ENCODE results near the gene SORCS3. TPM values are rescaled to one million over a fixed set of nuclear protein-coding genes. Genes with fewer than 3 reads are reported as not detected.

SORCS3 gene
- total and polyA plus RNA-seq, 2 donors (not counting 1 experiment from before 2014, with no cell fraction given) = not detected

GRCh38 chr10:104895541-104895940, 254.5 kb downstream of the SORCS3 start:
- ATAC-seq (ENCODE audit: low read depth) (no peak), DNase-seq (no peak)

DNA sequence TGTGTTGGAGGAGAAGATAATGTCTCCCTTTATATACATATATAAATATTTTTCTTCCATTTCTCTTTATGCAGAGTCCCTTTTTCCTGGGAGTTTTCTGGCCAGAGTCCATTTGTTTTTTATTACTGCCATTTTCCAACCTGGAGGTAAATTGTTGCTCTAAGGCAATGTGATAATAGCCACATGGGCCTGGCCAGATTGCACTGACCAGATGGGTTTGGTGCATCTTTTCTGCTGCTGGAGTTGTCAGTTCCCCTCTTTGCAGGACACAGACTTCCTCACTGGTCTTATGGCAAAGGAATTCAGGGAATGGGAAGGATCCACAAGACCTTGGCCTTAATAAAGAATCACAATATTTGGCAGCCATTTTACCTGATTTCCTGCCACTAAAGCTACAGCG, 254.9 kb downstream of the SORCS3 start:
- intact Hi-C loops (cut with micrococcal nuclease) = no loop called here
- H4K20me1 ChIP-seq (ENCODE audit: control insufficient read depth, insufficient read depth, low read length, poor library complexity, severe bottlenecking) = no peaks in the 10 kb centered on the region

More at GRCh38 chr10:104895541-104895940, 254.5 kb downstream of the SORCS3 start:
- ChIA-PET CTCF (no interaction called here), POLR2A (no interaction called here)
- Histone ChIP-seq H3K27me3 (replicated peaks in 1 of 4; ENCODE audit: control extremely low read depth in 1 of 4, control insufficient read depth in 3 of 4, insufficient read depth in 4 of 4, low read length in 3 of 4) (no peaks in the 10 kb centered on the region), H3K4me3 (ENCODE audit: control extremely low read depth in 1 of 5, extremely low read depth in 1 of 5, insufficient read depth in 1 of 5, low read depth in 2 of 5, low read length in 4 of 5) (no peak overlapping the region), H3K4me2 (replicated peaks; ENCODE audit: low read depth, low read length, poor library complexity, severe bottlenecking) (no peak overlapping the region), H3K79me2 (ENCODE audit: control insufficient read depth, insufficient read depth, low read length) (no peaks in the 10 kb centered on the region), H2AFZ (ENCODE audit: insufficient read depth, low read depth, low read length, poor library complexity, severe bottlenecking) (no peak overlapping the region), H3K9ac (ENCODE audit: low read length) (no peak overlapping the region), H3K4me1 (ENCODE audit: control insufficient read depth in 2 of 2, insufficient read depth in 2 of 2, low read length in 2 of 2) (no peaks in the 10 kb centered on the region), H3K9me3 (ENCODE audit: control extremely low read depth in 1 of 3, control insufficient read depth in 2 of 3, insufficient read depth in 1 of 3, low read length in 2 of 3) (peaks cover 0 to 4% (median 0%) of the 10 kb centered on the region in 3 donors), H4K20me1 (ENCODE audit: control insufficient read depth, insufficient read depth, low read length, poor library complexity, severe bottlenecking) (no peaks in the 10 kb centered on the region), H3K36me3 (replicated peaks in 1 of 2; ENCODE audit: control extremely low read depth in 1 of 2, control insufficient read depth in 1 of 2, extremely low read depth in 1 of 2, insufficient read depth in 2 of 2, low read length in 1 of 2) (no peaks in the 10 kb centered on the region), H3K27ac (ENCODE audit: low read length in 2 of 2) (no peak overlapping the region)
- peaks cover 1% of the 10 kb centered on the region for H3K9me3 Mint-ChIP-seq (ENCODE audit: insufficient read depth)
- H3K27ac Mint-ChIP-seq = no peak overlapping the region
- WGBS (ENCODE audit: insufficient coverage) = no CpG with 5 or more reads among the region's 1 CpG
- intact Hi-C loops (cut with micrococcal nuclease) = no loop called here
- TF ChIP-seq, protein P1, sequence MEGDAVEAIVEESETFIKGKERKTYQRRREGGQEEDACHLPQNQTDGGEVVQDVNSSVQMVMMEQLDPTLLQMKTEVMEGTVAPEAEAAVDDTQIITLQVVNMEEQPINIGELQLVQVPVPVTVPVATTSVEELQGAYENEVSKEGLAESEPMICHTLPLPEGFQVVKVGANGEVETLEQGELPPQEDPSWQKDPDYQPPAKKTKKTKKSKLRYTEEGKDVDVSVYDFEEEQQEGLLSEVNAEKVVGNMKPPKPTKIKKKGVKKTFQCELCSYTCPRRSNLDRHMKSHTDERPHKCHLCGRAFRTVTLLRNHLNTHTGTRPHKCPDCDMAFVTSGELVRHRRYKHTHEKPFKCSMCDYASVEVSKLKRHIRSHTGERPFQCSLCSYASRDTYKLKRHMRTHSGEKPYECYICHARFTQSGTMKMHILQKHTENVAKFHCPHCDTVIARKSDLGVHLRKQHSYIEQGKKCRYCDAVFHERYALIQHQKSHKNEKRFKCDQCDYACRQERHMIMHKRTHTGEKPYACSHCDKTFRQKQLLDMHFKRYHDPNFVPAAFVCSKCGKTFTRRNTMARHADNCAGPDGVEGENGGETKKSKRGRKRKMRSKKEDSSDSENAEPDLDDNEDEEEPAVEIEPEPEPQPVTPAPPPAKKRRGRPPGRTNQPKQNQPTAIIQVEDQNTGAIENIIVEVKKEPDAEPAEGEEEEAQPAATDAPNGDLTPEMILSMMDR (IDR thresholded peaks at IDR 0.05) = no peak
- no peak for TF ChIP-seq EZH2 (IDR thresholded peaks at IDR 0.05; ENCODE audit: borderline replicate concordance, insufficient read depth, low read depth, low read length, poor library complexity, severe bottlenecking)
- peaks cover 4% of the 10 kb centered on the region for H3K27me3 Mint-ChIP-seq
- peaks cover 4% of the 10 kb centered on the region for H3K4me1 Mint-ChIP-seq
- no peak overlapping the region for H3K4me3 Mint-ChIP-seq

More for the DNA sequence above, 254.9 kb downstream of the SORCS3 start:
- DNase-seq (no peak), ATAC-seq (ENCODE audit: low read depth) (no peak)
- H3K27ac Mint-ChIP-seq = no peak overlapping the region
- ChIA-PET CTCF (no interaction called here), POLR2A (no interaction called here)
- Histone ChIP-seq H3K9me3 (ENCODE audit: control extremely low read depth in 1 of 3, control insufficient read depth in 2 of 3, insufficient read depth in 1 of 3, low read length in 2 of 3) (no peaks in the 10 kb centered on the region), H3K27ac (ENCODE audit: low read length in 2 of 2) (no peak overlapping the region), H3K79me2 (ENCODE audit: control insufficient read depth, insufficient read depth, low read length) (no peaks in the 10 kb centered on the region), H3K36me3 (replicated peaks in 1 of 2; ENCODE audit: control extremely low read depth in 1 of 2, control insufficient read depth in 1 of 2, extremely low read depth in 1 of 2, insufficient read depth in 2 of 2, low read length in 1 of 2) (no peaks in the 10 kb centered on the region), H3K4me3 (ENCODE audit: control extremely low read depth in 1 of 5, extremely low read depth in 1 of 5, insufficient read depth in 1 of 5, low read depth in 2 of 5, low read length in 4 of 5) (no peak overlapping the region), H3K27me3 (replicated peaks in 1 of 4; ENCODE audit: control extremely low read depth in 1 of 4, control insufficient read depth in 3 of 4, insufficient read depth in 4 of 4, low read length in 3 of 4) (no peaks in the 10 kb centered on the region), H3K9ac (ENCODE audit: low read length) (no peak overlapping the region), H3K4me2 (replicated peaks; ENCODE audit: low read depth, low read length, poor library complexity, severe bottlenecking) (no peak overlapping the region), H2AFZ (ENCODE audit: insufficient read depth, low read depth, low read length, poor library complexity, severe bottlenecking) (no peak overlapping the region), H3K4me1 (ENCODE audit: control insufficient read depth in 2 of 2, insufficient read depth in 2 of 2, low read length in 2 of 2) (no peaks in the 10 kb centered on the region)
- H3K4me1 Mint-ChIP-seq = peaks cover 4% of the 10 kb centered on the region
- WGBS (ENCODE audit: insufficient coverage) = 73% methylated on average over 1 of the region's 1 CpG
- H3K9me3 Mint-ChIP-seq (ENCODE audit: insufficient read depth) = no peaks in the 10 kb centered on the region
- TF ChIP-seq, protein P1 (IDR thresholded peaks at IDR 0.05) = no peak
- TF ChIP-seq EZH2 (IDR thresholded peaks at IDR 0.05; ENCODE audit: borderline replicate concordance, insufficient read depth, low read depth, low read length, poor library complexity, severe bottlenecking) = no peak
- H3K27me3 Mint-ChIP-seq = peaks cover 4% of the 10 kb centered on the region
- H3K4me3 Mint-ChIP-seq = no peak overlapping the region

Measured in B cell (primary cell).